HepG2 (cell line): ENCODE results near the gene FBXO4. TPM values are rescaled to one million over a fixed set of nuclear protein-coding genes. Genes with fewer than 3 reads are reported as not detected.

ENCODE experiments used
- BCL6 ChIP-seq: IDR thresholded peaks from 2 replicates; pipeline ENCODE4 v1.6.1; 2016; ENCODE audit warnings: missing genetic modification reagents, missing compliant biosample characterization
- KDM5A ChIP-seq: fragments of 200-600 bp; sonication (generic); IDR thresholded peaks from 2 replicates; pipeline ENCODE4 v1.7.0; 2018; ENCODE audit warnings: antibody characterized with exemption, mild to moderate bottlenecking, low read length, borderline replicate concordance
- MEF2D ChIP-seq: sonication (generic); formaldehyde crosslinking; IDR thresholded peaks from 2 replicates; pipeline ENCODE4 v1.5.1; 2020; ENCODE audit warnings: mild to moderate bottlenecking, missing genetic modification reagents
- NCOA2 ChIP-seq: sonication (generic); formaldehyde crosslinking; IDR thresholded peaks from 2 replicates; pipeline ENCODE4 v1.8.0; 2022; ENCODE audit warnings: inconsistent platforms
- NR2C2 ChIP-seq: sonication (generic); formaldehyde crosslinking; IDR thresholded peaks from 2 replicates; pipeline ENCODE4 v1.4.0; 2020; ENCODE audit warnings: missing genetic modification reagents, mild to moderate bottlenecking, moderate library complexity, borderline replicate concordance
- NR2F2 ChIP-seq: IDR thresholded peaks from 2 replicates; pipeline ENCODE4 v1.6.1; 2012; ENCODE audit warnings: low read depth, inconsistent platforms, borderline replicate concordance
- PRMT3 ChIP-seq: sonication (generic); formaldehyde crosslinking; IDR thresholded peaks from 2 replicates; pipeline ENCODE4 v1.8.1; 2022; ENCODE audit warnings: low read depth, mild to moderate bottlenecking, moderate library complexity, missing genetic modification reagents, borderline replicate concordance
- RFXAP ChIP-seq: sonication (generic); formaldehyde crosslinking; IDR thresholded peaks from 2 replicates; pipeline ENCODE4 v1.4.0; 2020; ENCODE audit warnings: missing genetic modification reagents, borderline replicate concordance
- SRF ChIP-seq: IDR thresholded peaks from 2 replicates; pipeline ENCODE4 v1.6.1; 2011; ENCODE audit warnings: mild to moderate bottlenecking, low read depth, low read length, moderate library complexity
- ZNF331 ChIP-seq: sonication (generic); formaldehyde crosslinking; IDR thresholded peaks from 2 replicates; pipeline ENCODE4 v1.4.0; 2020; ENCODE audit warnings: missing genetic modification reagents
- ZNF333 ChIP-seq: sonication (generic); formaldehyde crosslinking; IDR thresholded peaks from 2 replicates; pipeline ENCODE4 v1.4.0; 2020; ENCODE audit warnings: mild to moderate bottlenecking, missing genetic modification reagents, borderline replicate concordance
- ZNF713 ChIP-seq: sonication (generic); formaldehyde crosslinking; IDR thresholded peaks from 2 replicates; pipeline ENCODE4 v1.4.0; 2020; ENCODE audit warnings: mild to moderate bottlenecking, missing genetic modification reagents
- ZNF780A ChIP-seq: sonication (generic); formaldehyde crosslinking; IDR thresholded peaks from 2 replicates; pipeline ENCODE4 v1.8.0; 2022; ENCODE audit warnings: mild to moderate bottlenecking, missing genetic modification reagents, moderate library complexity
- polyA plus RNA-seq, 8 experiments: library from polyadenylated mRNA; depleted of rRNA in 3 of 8; stranded (reverse) in 7 of 8; unstranded in 1 of 8; fragments of >200 nt; fragmentation: Illumina TruSeq in 4 of 8; extraction: Trizol in 4 of 8; gene quantifications; 2 replicates each; pipeline versions ENCODE4 v1.2.1 to v1.2.3, GENCODE V29; 2011 to 2016; ENCODE audit warnings: low read depth in 4 of 8, missing spikeins in 1 of 8, mixed read lengths in 1 of 8; ENCODE audit not compliant: insufficient read depth in 1 of 8
- total RNA-seq, 5 experiments: library from RNA; depleted of rRNA; stranded (reverse); fragments of >200 nt; fragmentation: Illumina TruSeq; extraction: Trizol; gene quantifications; 2 replicates each; pipeline ENCODE4 v1.2.3, GENCODE V29; 2016; ENCODE audit warnings: low read depth in 1 of 5
- TF ChIP-seq, protein P1 (sequence below), 2 experiments: fragments of 450-650 bp in 1 of 2; sonication (generic) in 1 of 2; formaldehyde crosslinking in 1 of 2; IDR thresholded peaks; 2 replicates each; pipeline versions ENCODE4 v1.6.1 to v1.8.0; 2016 to 2022; ENCODE audit warnings: antibody characterized with exemption in 1 of 2, mild to moderate bottlenecking in 1 of 2, missing genetic modification reagents in 1 of 2
- TF ChIP-seq, protein P2 (sequence below): IDR thresholded peaks from 2 replicates; pipeline ENCODE4 v1.6.1; 2012; ENCODE audit warnings: low read length, improper control_type of control experiment
- TF ChIP-seq, protein P3 (sequence below): sonication (generic); formaldehyde crosslinking; IDR thresholded peaks from 2 replicates; pipeline ENCODE4 v1.4.0; 2020; ENCODE audit warnings: missing genetic modification reagents

The FBXO4 gene
- total and polyA plus RNA-seq, 2 of the 13 experiments (the other 11 are each of a cell fraction or from before 2014, with no cell fraction given) = 5.2 to 16.4 TPM

DNA sequence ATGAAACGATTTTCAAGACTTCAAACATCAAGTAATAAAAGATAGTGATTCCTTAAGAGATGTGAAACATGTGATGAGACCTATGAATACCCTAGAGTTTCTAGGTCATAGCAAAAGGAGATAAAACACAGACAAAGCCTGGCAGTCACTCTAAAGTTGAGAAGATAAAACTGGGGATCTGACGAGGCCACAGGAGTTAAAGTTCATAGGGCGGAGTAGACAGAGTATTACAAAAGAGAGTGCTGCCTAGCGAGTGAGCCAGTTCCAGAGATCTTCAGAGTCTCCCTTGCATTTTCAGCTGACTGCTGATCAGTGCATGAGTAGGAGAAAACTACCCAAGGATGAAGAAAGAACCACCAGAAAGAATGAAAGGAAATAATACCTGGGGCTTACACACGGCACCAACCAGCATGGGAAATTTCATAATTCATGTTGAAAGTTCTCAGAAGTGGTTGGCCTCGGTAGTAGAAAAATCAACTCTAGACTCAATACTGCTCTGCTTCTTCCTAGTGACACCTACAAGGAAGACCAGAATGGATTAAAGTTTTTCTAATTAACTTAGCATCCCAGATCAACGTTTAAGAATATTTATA lies 30.4 kb downstream of the FBXO4 start (continued):
- TF ChIP-seq NCOA2 (CRISPR knock-in tag) (peak; percentile 10; the same call in 1 of the 2 replicates), NR2F2 (0 out of 2 replicates have a peak, but pooled peaks have one; percentile 27), ZNF333 (no peak), SRF (no peak), ZNF780A (CRISPR knock-in tag) (no peak), ZNF713 (CRISPR knock-in tag) (no peak), PRMT3 (CRISPR knock-in tag) (no peak), NR2C2 (CRISPR knock-in tag) (peak; percentile 66), MEF2D (CRISPR knock-in tag) (no peak), BCL6 (CRISPR knock-in tag) (peak; percentile 38; the same call in 1 of the 2 replicates), KDM5A (no peak), ZNF331 (CRISPR knock-in tag) (no peak), RFXAP (CRISPR knock-in tag) (no peak)
- TF ChIP-seq, protein P1, sequence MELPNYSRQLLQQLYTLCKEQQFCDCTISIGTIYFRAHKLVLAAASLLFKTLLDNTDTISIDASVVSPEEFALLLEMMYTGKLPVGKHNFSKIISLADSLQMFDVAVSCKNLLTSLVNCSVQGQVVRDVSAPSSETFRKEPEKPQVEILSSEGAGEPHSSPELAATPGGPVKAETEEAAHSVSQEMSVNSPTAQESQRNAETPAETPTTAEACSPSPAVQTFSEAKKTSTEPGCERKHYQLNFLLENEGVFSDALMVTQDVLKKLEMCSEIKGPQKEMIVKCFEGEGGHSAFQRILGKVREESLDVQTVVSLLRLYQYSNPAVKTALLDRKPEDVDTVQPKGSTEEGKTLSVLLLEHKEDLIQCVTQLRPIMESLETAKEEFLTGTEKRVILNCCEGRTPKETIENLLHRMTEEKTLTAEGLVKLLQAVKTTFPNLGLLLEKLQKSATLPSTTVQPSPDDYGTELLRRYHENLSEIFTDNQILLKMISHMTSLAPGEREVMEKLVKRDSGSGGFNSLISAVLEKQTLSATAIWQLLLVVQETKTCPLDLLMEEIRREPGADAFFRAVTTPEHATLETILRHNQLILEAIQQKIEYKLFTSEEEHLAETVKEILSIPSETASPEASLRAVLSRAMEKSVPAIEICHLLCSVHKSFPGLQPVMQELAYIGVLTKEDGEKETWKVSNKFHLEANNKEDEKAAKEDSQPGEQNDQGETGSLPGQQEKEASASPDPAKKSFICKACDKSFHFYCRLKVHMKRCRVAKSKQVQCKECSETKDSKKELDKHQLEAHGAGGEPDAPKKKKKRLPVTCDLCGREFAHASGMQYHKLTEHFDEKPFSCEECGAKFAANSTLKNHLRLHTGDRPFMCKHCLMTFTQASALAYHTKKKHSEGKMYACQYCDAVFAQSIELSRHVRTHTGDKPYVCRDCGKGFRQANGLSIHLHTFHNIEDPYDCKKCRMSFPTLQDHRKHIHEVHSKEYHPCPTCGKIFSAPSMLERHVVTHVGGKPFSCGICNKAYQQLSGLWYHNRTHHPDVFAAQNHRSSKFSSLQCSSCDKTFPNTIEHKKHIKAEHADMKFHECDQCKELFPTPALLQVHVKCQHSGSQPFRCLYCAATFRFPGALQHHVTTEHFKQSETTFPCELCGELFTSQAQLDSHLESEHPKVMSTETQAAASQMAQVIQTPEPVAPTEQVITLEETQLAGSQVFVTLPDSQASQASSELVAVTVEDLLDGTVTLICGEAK (IDR thresholded peaks at IDR 0.05) = no peak
- TF ChIP-seq, protein P1 (CRISPR knock-in tag; IDR thresholded peaks at IDR 0.05) = no peak
- TF ChIP-seq, protein P2, sequence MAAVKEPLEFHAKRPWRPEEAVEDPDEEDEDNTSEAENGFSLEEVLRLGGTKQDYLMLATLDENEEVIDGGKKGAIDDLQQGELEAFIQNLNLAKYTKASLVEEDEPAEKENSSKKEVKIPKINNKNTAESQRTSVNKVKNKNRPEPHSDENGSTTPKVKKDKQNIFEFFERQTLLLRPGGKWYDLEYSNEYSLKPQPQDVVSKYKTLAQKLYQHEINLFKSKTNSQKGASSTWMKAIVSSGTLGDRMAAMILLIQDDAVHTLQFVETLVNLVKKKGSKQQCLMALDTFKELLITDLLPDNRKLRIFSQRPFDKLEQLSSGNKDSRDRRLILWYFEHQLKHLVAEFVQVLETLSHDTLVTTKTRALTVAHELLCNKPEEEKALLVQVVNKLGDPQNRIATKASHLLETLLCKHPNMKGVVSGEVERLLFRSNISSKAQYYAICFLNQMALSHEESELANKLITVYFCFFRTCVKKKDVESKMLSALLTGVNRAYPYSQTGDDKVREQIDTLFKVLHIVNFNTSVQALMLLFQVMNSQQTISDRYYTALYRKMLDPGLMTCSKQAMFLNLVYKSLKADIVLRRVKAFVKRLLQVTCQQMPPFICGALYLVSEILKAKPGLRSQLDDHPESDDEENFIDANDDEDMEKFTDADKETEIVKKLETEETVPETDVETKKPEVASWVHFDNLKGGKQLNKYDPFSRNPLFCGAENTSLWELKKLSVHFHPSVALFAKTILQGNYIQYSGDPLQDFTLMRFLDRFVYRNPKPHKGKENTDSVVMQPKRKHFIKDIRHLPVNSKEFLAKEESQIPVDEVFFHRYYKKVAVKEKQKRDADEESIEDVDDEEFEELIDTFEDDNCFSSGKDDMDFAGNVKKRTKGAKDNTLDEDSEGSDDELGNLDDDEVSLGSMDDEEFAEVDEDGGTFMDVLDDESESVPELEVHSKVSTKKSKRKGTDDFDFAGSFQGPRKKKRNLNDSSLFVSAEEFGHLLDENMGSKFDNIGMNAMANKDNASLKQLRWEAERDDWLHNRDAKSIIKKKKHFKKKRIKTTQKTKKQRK = no peak
- TF ChIP-seq, protein P3, sequence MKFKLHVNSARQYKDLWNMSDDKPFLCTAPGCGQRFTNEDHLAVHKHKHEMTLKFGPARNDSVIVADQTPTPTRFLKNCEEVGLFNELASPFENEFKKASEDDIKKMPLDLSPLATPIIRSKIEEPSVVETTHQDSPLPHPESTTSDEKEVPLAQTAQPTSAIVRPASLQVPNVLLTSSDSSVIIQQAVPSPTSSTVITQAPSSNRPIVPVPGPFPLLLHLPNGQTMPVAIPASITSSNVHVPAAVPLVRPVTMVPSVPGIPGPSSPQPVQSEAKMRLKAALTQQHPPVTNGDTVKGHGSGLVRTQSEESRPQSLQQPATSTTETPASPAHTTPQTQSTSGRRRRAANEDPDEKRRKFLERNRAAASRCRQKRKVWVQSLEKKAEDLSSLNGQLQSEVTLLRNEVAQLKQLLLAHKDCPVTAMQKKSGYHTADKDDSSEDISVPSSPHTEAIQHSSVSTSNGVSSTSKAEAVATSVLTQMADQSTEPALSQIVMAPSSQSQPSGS (CRISPR knock-in tag) = no peak
